GM13976 (cell line): Measurements from ENCODE around the gene BTBD17.

ENCODE experiments used
- DNase-seq: peaks from one replicate; pipeline ENCODE4 v3.0.0; 2012; ENCODE audit warnings: low spot score
- CTCF ChIP-seq: IDR thresholded peaks from 2 replicates; pipeline ENCODE4 v1.5.1; 2012; ENCODE audit warnings: borderline replicate concordance, mild to moderate bottlenecking; ENCODE audit not compliant: insufficient read depth; ENCODE audit errors: extremely low read depth, missing control alignments, control extremely low read depth
- in situ Hi-C: fragments of 300-500 bp; cut with MboI; formaldehyde crosslinking; loops from one replicate; pipeline ENCODE4 v1.12.0; 2022; ENCODE audit warnings: low sequenced_read_pairs, mixed read lengths, inconsistent platforms; ENCODE audit not compliant: unreplicated experiment

BTBD17 gene

GRCh38 chr17:74379495-74380085 lies 17.9 kb upstream of the BTBD17 start:
- in situ Hi-C loops: no loop called here
- DNase-seq: peak; percentile 94
- peak; percentile 95 for TF ChIP-seq CTCF

GRCh38 chr17:74374858-74375257 lies 13.2 kb upstream of the BTBD17 start:
- no peak for TF ChIP-seq CTCF
- in situ Hi-C loops: no loop called here
- DNase-seq: no peak

- TF ChIP-seq CTCF: no peak
- no peak for DNase-seq
- in situ Hi-C loops: no loop called here
Measured at GRCh38 chr17:74373838-74374606, 12.4 kb upstream of the BTBD17 start.

- no peak for DNase-seq
- TF ChIP-seq CTCF: no peak
- in situ Hi-C loops: no loop called here
Measured at GRCh38 chr17:74372426-74372825, 10.8 kb upstream of the BTBD17 start.

GRCh38 chr17:74371653-74372147 lies 10.0 kb upstream of the BTBD17 start:
- in situ Hi-C loops: no loop called here
- TF ChIP-seq CTCF: no peak

GRCh38 chr17:74369665-74370490 lies 8.2 kb upstream of the BTBD17 start:
- in situ Hi-C loops: loop anchor here (10.0 kb wide), 1 partner anchor 75 kb away; no protein-coding TSS in a partner anchor
- TF ChIP-seq CTCF: no peak
- DNase-seq: no peak

More at GRCh38 chr17:74371653-74372147, 10.0 kb upstream of the BTBD17 start:
- DNase-seq: no peak
